Measurements from ENCODE around the gene MKNK1. TPM values are rescaled to one million over a fixed set of nuclear protein-coding genes. Genes with fewer than 3 reads are reported as not detected.
A peak's percentile ranks its signal among the peaks of the same experiment; 100 is the strongest.

Gene MKNK1
- total and polyA plus RNA-seq, 8 donors, result 21.2 to 182 (median 36.7) TPM

DNA sequence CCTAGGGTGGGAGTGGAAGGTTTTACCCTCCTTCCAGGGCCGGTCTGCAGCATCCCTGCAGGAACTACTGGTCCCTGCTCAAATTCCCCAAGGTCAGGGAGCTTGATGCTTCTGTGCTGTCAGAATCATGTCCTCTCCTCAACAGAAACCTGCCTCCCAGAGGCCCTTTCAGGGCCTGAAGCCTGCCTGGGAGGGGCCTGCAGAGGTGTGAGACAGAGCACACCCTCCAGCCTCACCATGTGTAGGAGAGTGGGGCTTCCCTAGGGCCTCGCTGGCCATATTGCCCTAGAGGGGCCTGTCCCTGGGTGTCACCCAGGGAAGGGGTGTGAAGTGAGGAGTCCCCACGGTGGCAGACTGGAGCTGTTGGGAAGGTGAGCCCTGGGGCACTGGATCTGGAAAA, 73.8 kb downstream of the MKNK1 start:
- H3K4me3 ChIP-seq, result no peak overlapping the region
- intact Hi-C loops (cut with DNase I; ENCODE audit: low total_unique reads), result loop anchor here (5.0 kb wide), 1 partner anchor 53 kb away; no protein-coding TSS in a partner anchor
- H3K4me1 ChIP-seq, result peaks cover 4 to 21% (median 6%) of the 10 kb centered on the region in 4 donors
- TF ChIP-seq POLR2A (IDR thresholded peaks at IDR 0.05), result no peak
- TF ChIP-seq, protein P1, sequence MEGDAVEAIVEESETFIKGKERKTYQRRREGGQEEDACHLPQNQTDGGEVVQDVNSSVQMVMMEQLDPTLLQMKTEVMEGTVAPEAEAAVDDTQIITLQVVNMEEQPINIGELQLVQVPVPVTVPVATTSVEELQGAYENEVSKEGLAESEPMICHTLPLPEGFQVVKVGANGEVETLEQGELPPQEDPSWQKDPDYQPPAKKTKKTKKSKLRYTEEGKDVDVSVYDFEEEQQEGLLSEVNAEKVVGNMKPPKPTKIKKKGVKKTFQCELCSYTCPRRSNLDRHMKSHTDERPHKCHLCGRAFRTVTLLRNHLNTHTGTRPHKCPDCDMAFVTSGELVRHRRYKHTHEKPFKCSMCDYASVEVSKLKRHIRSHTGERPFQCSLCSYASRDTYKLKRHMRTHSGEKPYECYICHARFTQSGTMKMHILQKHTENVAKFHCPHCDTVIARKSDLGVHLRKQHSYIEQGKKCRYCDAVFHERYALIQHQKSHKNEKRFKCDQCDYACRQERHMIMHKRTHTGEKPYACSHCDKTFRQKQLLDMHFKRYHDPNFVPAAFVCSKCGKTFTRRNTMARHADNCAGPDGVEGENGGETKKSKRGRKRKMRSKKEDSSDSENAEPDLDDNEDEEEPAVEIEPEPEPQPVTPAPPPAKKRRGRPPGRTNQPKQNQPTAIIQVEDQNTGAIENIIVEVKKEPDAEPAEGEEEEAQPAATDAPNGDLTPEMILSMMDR (IDR thresholded peaks at IDR 0.05), result no peak
- TF ChIP-seq EP300 (IDR thresholded peaks at IDR 0.05), result no peak
- no peak for TF ChIP-seq POLR2AphosphoS5 (IDR thresholded peaks at IDR 0.05)
- 33 to 79% (median 59%) methylated on average over 1 to 3 of the region's 3 CpGs for WGBS, 5 donors
- H3K27ac ChIP-seq, result no peak overlapping the region
- no peaks in the 10 kb centered on the region for H3K9me3 ChIP-seq
- no peak for DNase-seq
- no peaks in the 10 kb centered on the region for H3K36me3 ChIP-seq
- peaks cover 0 to 82% (median 28%) of the 10 kb centered on the region in 3 donors for H3K27me3 ChIP-seq

DNA sequence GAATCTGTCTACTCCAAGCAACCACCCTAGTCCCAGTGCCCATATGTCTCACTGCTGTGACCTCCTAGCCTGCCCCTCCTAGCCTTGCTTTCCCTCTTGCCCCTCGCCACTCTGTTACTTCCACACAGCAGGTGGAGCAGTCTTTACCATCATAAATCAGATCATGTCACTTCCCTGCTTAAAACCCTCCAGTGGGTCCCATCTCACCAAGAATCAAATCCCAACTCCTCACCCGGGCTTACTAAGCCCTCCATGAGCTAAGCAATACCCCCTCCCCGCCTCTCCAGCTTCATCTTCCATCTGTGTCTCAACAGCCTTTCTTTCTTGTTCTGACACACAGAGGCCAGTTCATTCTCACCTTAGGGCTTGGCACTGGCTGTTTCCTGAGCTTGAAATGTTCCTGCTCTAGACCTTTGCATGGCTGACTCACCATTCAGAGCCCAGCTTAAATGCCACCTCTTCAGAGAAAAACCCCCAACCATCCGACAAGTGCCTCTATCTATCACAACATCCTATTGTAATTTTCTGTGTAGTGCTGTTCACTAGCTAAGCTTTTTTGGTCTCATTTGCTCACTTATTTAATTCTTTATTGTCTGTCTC, 74.9 kb downstream of the MKNK1 start:
- no peak overlapping the region for H3K4me3 ChIP-seq
- no peak overlapping the region for H3K27ac ChIP-seq
- TF ChIP-seq POLR2AphosphoS5 (IDR thresholded peaks at IDR 0.05) (no peak), POLR2A (IDR thresholded peaks at IDR 0.05) (no peak), EP300 (IDR thresholded peaks at IDR 0.05) (no peak)
- TF ChIP-seq, protein P1 (IDR thresholded peaks at IDR 0.05), result no peak
- peaks cover 0 to 90% (median 26%) of the 10 kb centered on the region in 3 donors for H3K27me3 ChIP-seq
- H3K9me3 ChIP-seq, result no peaks in the 10 kb centered on the region
- DNase-seq, result no peak
- WGBS, 5 donors, result 51 to 68% (median 62%) methylated on average over 4 of the region's 4 CpGs
- intact Hi-C loops (cut with DNase I; ENCODE audit: low total_unique reads), result loop anchor here (5.0 kb wide), 1 partner anchor 122 kb away; no protein-coding TSS in a partner anchor
- H3K4me1 ChIP-seq, result peaks cover 4 to 21% (median 6%) of the 10 kb centered on the region in 4 donors
- H3K36me3 ChIP-seq, result no peaks in the 10 kb centered on the region

DNA sequence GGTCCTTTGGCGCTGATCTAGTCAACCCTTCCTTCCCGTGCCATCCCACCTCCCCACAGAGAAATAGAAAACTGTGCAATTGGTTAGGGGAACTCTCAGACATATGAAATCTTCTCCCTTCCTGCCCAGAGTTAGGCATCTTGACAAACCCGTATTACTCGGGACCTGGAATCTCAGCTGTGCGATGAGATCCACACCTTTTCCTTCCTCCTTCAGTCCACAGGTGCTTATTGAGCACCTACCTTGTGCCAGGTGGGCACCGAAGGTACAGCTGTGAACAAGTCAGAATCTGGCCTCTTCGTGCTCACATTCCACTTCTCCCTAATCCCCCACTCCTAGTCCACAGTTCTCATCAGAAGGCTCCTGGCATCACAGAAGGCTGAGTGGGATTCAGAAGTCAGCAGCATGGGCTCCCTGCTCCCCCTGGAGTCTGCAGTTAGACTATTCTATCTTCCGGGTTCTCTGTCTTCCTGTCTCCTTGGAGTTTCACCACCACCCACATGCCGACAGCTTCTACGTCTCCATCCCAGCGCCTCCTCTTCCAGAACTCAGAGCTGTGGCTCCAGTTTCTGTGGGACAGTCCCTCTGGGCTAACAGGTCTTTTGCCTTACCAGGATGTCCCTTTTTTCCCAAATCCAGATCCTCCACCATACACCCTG, 75.6 kb downstream of the MKNK1 start:
- no peak overlapping the region for H3K4me3 ChIP-seq
- intact Hi-C loops (cut with DNase I; ENCODE audit: low total_unique reads), result loop anchor here (5.0 kb wide), 1 partner anchor 121 kb away; no protein-coding TSS in a partner anchor
- H3K27me3 ChIP-seq, result peaks cover 0 to 83% (median 19%) of the 10 kb centered on the region in 3 donors
- WGBS, 5 donors, result 38 to 48% (median 44%) methylated on average over 11 of the region's 11 CpGs
- no peak for DNase-seq
- peaks cover 3 to 17% (median 3%) of the 10 kb centered on the region in 4 donors for H3K4me1 ChIP-seq
- TF ChIP-seq EP300 (IDR thresholded peaks at IDR 0.05), result no peak
- TF ChIP-seq POLR2A (IDR thresholded peaks at IDR 0.05), result no peak
- TF ChIP-seq, protein P1 (IDR thresholded peaks at IDR 0.05), result no peak
- no peak for TF ChIP-seq POLR2AphosphoS5 (IDR thresholded peaks at IDR 0.05)
- H3K36me3 ChIP-seq, result no peaks in the 10 kb centered on the region
- no peak overlapping the region for H3K27ac ChIP-seq
- H3K9me3 ChIP-seq, result no peaks in the 10 kb centered on the region

DNA sequence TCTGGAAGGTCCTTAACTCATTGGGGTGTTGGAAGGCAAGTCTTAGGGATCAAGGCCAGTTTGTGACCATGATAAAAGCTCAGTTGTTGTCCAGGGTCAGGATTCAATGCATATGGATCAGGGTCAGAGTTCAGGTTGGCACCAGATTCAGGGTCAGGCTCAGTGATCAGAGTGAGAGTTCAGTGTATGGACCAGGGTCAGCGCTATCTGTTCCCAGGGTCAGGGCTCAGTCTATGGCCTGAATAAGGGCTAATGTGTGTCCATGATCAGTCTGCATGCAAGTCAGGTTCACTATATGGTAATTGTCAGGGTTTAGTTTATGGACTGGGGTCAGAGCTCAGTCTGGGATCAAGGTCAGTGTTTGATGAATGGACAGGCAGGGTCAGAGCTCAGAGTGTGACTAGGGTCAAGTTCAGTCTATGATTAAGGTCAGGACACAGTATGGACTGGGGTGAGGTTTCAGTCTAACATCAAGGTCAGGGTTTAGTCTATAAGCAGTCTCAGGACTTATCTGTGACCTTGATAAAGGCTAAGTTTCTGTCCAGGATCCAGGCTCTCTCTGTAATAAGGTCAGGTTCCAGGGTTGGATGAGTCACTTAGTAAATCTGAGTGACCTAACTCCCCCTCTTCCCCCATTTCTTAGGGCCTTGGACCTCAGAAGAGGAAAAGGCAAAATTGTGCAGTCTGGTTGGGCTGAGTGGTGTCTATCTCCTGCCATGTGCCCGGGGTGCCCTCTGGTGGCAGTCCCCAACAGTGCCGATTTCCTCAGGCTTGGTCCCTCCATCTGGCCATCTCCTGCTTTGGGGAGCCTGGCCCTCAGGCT, 76.4 kb downstream of the MKNK1 start:
- 27 to 32% (median 30%) methylated on average over 3 of the region's 3 CpGs for WGBS, 5 donors
- intact Hi-C loops (cut with DNase I; ENCODE audit: low total_unique reads), result loop anchor here (5.0 kb wide), 1 partner anchor 120 kb away; no protein-coding TSS in a partner anchor
- H3K27ac ChIP-seq, result no peak overlapping the region

More for the DNA sequence above, 76.4 kb downstream of the MKNK1 start:
- Histone ChIP-seq H3K27me3 (peaks cover 0 to 78% (median 17%) of the 10 kb centered on the region in 3 donors), H3K9me3 (no peaks in the 10 kb centered on the region), H3K4me3 (no peak overlapping the region), H3K4me1 (peaks cover 4 to 18% (median 6%) of the 10 kb centered on the region in 4 donors), H3K36me3 (no peaks in the 10 kb centered on the region)
- TF ChIP-seq POLR2A (IDR thresholded peaks at IDR 0.05) (no peak), POLR2AphosphoS5 (IDR thresholded peaks at IDR 0.05) (peak in 1 of 3 donors; percentile 12)
- TF ChIP-seq, protein P1 (IDR thresholded peaks at IDR 0.05), result peak in 5 of 7 experiments; percentile 89 to 94 (median 92)
- DNase-seq, result peak; percentile 88 to 92

All from stomach (tissue), 9 donors.